Keratinocyte (primary cell): ENCODE data around the gene NCBP2.

Experiments
- EZH2 ChIP-seq: IDR thresholded peaks from one replicate; pipeline ENCODE4 v1.6.1; 2012; ENCODE audit warnings: inconsistent platforms, mild to moderate bottlenecking, low read length, moderate library complexity
- TF ChIP-seq, protein P1 (sequence below), 3 experiments: IDR thresholded peaks in 1 of 3; conservative IDR thresholded peaks in 1 of 3; optimal IDR thresholded peaks in 1 of 3; 2 replicates in 2 of 3; 3 replicates in 1 of 3; pipeline versions ENCODE3 to v1.5.1; 2011; ENCODE audit warnings: low read length in 3 of 3, mild to moderate bottlenecking in 3 of 3, moderate library complexity in 2 of 3, control low read depth in 1 of 3, inconsistent platforms in 1 of 3; ENCODE audit not compliant: insufficient read depth in 2 of 3; ENCODE audit errors: extremely low read depth in 1 of 3

DNA sequence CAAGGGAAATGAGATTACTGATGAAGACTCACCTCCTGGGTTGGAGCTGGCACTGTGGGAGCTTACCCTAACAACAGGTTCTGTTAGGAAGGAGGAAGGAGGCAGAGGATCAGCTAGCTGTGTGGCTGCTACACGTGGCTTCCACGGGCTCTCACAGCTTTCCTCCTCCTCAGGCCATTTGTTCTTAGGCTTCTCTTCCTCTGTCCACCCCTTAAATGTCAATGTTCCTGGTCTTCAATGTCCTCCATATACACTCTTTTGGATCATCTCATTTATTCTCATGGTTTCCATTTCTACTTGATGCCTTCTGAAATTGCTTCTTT lies 21.3 kb upstream of the NCBP2 start:
- TF ChIP-seq, protein P1, sequence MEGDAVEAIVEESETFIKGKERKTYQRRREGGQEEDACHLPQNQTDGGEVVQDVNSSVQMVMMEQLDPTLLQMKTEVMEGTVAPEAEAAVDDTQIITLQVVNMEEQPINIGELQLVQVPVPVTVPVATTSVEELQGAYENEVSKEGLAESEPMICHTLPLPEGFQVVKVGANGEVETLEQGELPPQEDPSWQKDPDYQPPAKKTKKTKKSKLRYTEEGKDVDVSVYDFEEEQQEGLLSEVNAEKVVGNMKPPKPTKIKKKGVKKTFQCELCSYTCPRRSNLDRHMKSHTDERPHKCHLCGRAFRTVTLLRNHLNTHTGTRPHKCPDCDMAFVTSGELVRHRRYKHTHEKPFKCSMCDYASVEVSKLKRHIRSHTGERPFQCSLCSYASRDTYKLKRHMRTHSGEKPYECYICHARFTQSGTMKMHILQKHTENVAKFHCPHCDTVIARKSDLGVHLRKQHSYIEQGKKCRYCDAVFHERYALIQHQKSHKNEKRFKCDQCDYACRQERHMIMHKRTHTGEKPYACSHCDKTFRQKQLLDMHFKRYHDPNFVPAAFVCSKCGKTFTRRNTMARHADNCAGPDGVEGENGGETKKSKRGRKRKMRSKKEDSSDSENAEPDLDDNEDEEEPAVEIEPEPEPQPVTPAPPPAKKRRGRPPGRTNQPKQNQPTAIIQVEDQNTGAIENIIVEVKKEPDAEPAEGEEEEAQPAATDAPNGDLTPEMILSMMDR (optimal IDR thresholded peaks at IDR 0.05 in 1 of 3, IDR thresholded peaks at IDR 0.05 in 1 of 3, conservative IDR thresholded peaks at IDR 0.05 in 1 of 3; ENCODE audit: extremely low read depth in 1 of 3, insufficient read depth in 2 of 3, low read length in 3 of 3): no peak
- TF ChIP-seq EZH2: no peak
